Peyer's patch (tissue), 4 donors: ENCODE measurements around the gene OR52A5. TPM values are rescaled to one million over a fixed set of nuclear protein-coding genes. Genes with fewer than 3 reads are reported as not detected.

Experiments used
- DNase-seq, 3 donors: peaks; one replicate each; pipeline ENCODE4 v3.0.0-alpha.2; 2017 to 2019
- H3K27ac ChIP-seq, 4 donors: fragments of 200-600 bp; sonication (generic); one replicate each; pipeline ENCODE4 v1.5.1; 2016 to 2019
- H3K27me3 ChIP-seq, 2 donors: fragments of 200-600 bp; sonication (generic); one replicate each; pipeline ENCODE4 v1.5.1; 2019
- H3K36me3 ChIP-seq, 3 donors: fragments of 200-600 bp; sonication (generic); one replicate each; pipeline ENCODE4 v1.5.1; 2016 to 2019
- H3K4me1 ChIP-seq, 4 donors: fragments of 200-600 bp; sonication (generic); one replicate each; pipeline ENCODE4 v1.5.1; 2016 to 2019
- H3K4me3 ChIP-seq, 4 donors: fragments of 200-600 bp; sonication (generic); 1 replicate in 3 of 4; 2 replicates in 1 of 4; pipeline ENCODE4 v1.5.1; 2016 to 2019; ENCODE audit warnings: mild to moderate bottlenecking in 1 of 4
- H3K9me3 ChIP-seq, 4 donors: fragments of 200-600 bp; sonication (generic); one replicate each; pipeline ENCODE4 v1.5.1; 2016 to 2019; ENCODE audit warnings: mild to moderate bottlenecking in 1 of 4
- CTCF ChIP-seq, 6 experiments: fragments of 450-650 bp in 4 of 6; fragments of 200-600 bp in 2 of 6; sonication (generic) in 1 of 6; IDR thresholded peaks; one replicate each; pipeline ENCODE4 v1.5.1; 2017 to 2019; ENCODE audit warnings: antibody characterized with exemption in 6 of 6, mild to moderate bottlenecking in 3 of 6, moderate library complexity in 1 of 6
- POLR2A ChIP-seq, 2 donors: fragments of 450-650 bp; IDR thresholded peaks; one replicate each; pipeline ENCODE4 v1.5.1; 2017; ENCODE audit warnings: antibody characterized with exemption in 2 of 2, mild to moderate bottlenecking in 2 of 2, moderate library complexity in 2 of 2
- total RNA-seq, 4 donors: library from RNA; depleted of rRNA; stranded (reverse); fragments of >200 nt; gene quantifications; one replicate each; pipeline ENCODE4 v1.1.0, GENCODE V29; 2016

OR52A5 gene
- total RNA-seq, 4 donors from 2014 or later: not detected

GRCh38 chr11:5117588-5117987 is 20.6 kb downstream of the OR52A5 start:
- DNase-seq: no peak
- Histone ChIP-seq H3K27ac (no peak overlapping the region), H3K36me3 (no peaks in the 10 kb centered on the region), H3K9me3 (no peaks in the 10 kb centered on the region), H3K27me3 (no peaks in the 10 kb centered on the region), H3K4me1 (no peaks in the 10 kb centered on the region), H3K4me3 (no peak overlapping the region)
- TF ChIP-seq CTCF (IDR thresholded peaks at IDR 0.05): no peak
- TF ChIP-seq POLR2A (IDR thresholded peaks at IDR 0.05): no peak

DNA sequence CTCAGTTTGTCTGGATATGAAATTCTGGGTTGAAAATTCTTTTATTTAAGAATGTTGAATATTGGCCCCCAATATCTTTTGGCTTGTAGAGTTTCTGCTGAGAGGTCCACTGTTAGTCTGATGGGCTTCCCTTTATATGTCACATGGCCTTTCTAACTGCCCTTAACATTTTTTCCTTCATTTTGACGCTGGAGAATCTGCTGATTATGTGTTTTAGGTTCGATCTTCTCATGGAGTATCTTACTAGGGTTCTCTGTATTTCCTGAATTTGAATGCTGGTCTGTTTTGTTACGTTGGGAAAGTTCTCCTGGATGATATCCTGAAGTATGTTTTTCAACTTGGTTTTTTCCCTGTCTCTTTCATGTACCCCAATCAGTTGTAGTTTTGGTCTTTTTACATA is 22.8 kb downstream of the OR52A5 start:
- Histone ChIP-seq H3K4me3 (no peak overlapping the region), H3K27ac (no peak overlapping the region), H3K36me3 (no peaks in the 10 kb centered on the region), H3K4me1 (no peaks in the 10 kb centered on the region), H3K27me3 (no peaks in the 10 kb centered on the region), H3K9me3 (no peaks in the 10 kb centered on the region)
- DNase-seq: no peak
- TF ChIP-seq POLR2A (IDR thresholded peaks at IDR 0.05) (no peak), CTCF (IDR thresholded peaks at IDR 0.05) (no peak)

DNA sequence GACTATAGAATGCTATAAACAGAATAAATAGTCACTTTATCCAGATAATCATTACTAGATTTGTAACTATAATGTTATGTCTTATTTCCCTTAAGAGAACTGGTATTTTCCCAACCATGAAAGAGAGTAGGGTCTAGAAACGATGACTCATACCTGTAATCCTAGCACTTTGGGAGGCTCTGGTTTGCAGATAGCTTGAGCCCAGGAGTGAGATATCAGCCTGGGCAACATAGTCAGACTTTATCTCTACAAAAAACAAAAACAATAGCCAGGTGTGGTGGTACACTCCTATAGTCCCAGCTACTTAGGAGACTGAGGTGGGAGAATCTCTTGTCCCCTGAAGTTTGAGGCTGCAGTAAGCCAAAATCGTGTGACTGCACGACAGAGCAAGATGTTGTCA is 30.9 kb downstream of the OR52A5 start:
- Histone ChIP-seq H3K36me3 (no peaks in the 10 kb centered on the region), H3K9me3 (no peaks in the 10 kb centered on the region), H3K4me3 (no peak overlapping the region), H3K4me1 (no peaks in the 10 kb centered on the region), H3K27ac (no peak overlapping the region), H3K27me3 (no peaks in the 10 kb centered on the region)
- DNase-seq: no peak
- TF ChIP-seq CTCF (IDR thresholded peaks at IDR 0.05) (no peak), POLR2A (IDR thresholded peaks at IDR 0.05) (no peak)

DNA sequence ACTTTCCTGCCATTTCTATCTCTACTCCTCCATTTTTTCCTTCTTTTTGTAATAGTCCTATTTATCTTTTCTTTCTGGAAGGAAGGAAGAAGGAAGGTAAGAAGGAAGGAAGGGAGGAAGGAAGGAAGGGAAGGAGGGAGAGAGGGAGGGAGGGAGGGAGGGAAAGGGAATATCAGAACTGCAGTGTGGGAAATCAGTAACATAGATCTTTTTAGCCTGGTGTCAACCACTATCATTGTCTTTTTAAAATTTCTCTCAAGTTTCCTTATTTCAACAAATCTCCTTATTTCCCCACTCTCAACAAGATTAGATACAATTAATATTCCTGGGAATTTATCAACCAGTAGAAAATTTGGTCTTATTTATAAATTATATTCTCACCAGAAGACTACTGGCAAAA is 35.1 kb downstream of the OR52A5 start:
- no peaks in the 10 kb centered on the region for H3K4me1 ChIP-seq
- no peak for DNase-seq
- no peaks in the 10 kb centered on the region for H3K36me3 ChIP-seq
- TF ChIP-seq POLR2A (IDR thresholded peaks at IDR 0.05): no peak
- TF ChIP-seq CTCF (IDR thresholded peaks at IDR 0.05): no peak
- H3K27me3 ChIP-seq: no peaks in the 10 kb centered on the region
- H3K27ac ChIP-seq: no peak overlapping the region
- no peak overlapping the region for H3K4me3 ChIP-seq
- no peaks in the 10 kb centered on the region for H3K9me3 ChIP-seq

DNA sequence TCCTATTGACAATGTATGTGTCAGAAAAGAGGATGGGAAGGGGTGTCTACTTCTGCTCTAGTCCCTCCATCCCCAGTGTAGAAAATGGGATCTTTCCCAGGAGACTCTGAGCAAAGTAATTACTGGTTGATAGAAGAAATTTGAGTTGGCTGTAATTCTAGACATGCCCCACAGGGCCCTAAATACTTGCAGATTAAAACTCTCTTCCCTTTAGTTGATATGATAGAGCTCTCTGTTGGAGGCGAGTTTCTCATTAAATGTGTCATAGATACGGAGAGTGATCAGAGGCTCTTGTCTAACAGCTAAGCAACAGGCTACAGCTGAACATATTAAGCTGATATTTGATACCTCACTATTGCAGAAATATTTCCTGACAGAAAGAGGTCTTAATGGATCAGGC is 35.9 kb downstream of the OR52A5 start:
- Histone ChIP-seq H3K27me3 (no peaks in the 10 kb centered on the region), H3K9me3 (no peaks in the 10 kb centered on the region), H3K36me3 (no peaks in the 10 kb centered on the region), H3K4me3 (no peak overlapping the region), H3K4me1 (no peaks in the 10 kb centered on the region), H3K27ac (no peak overlapping the region)
- no peak for TF ChIP-seq POLR2A (IDR thresholded peaks at IDR 0.05)
- TF ChIP-seq CTCF (IDR thresholded peaks at IDR 0.05): no peak
- no peak for DNase-seq

GRCh38 chr11:5096011-5096410 is 42.1 kb downstream of the OR52A5 start:
- Histone ChIP-seq H3K27ac (no peak overlapping the region), H3K27me3 (no peaks in the 10 kb centered on the region)

More at GRCh38 chr11:5096011-5096410, 42.1 kb downstream of the OR52A5 start:
- DNase-seq: no peak
- Histone ChIP-seq H3K9me3 (no peaks in the 10 kb centered on the region), H3K36me3 (no peaks in the 10 kb centered on the region), H3K4me1 (no peaks in the 10 kb centered on the region), H3K4me3 (no peak overlapping the region)
- TF ChIP-seq POLR2A (IDR thresholded peaks at IDR 0.05) (no peak), CTCF (IDR thresholded peaks at IDR 0.05) (no peak)
